GM12874 (cell line): ENCODE data around the gene RNF167.

Experiments
- TF ChIP-seq, protein P1 (sequence below): IDR thresholded peaks from 2 replicates; pipeline ENCODE4 v1.5.1; 2011; ENCODE audit warnings: low read depth, mild to moderate bottlenecking, control low read depth, low read length, moderate library complexity; ENCODE audit not compliant: insufficient read depth

The RNF167 gene

DNA sequence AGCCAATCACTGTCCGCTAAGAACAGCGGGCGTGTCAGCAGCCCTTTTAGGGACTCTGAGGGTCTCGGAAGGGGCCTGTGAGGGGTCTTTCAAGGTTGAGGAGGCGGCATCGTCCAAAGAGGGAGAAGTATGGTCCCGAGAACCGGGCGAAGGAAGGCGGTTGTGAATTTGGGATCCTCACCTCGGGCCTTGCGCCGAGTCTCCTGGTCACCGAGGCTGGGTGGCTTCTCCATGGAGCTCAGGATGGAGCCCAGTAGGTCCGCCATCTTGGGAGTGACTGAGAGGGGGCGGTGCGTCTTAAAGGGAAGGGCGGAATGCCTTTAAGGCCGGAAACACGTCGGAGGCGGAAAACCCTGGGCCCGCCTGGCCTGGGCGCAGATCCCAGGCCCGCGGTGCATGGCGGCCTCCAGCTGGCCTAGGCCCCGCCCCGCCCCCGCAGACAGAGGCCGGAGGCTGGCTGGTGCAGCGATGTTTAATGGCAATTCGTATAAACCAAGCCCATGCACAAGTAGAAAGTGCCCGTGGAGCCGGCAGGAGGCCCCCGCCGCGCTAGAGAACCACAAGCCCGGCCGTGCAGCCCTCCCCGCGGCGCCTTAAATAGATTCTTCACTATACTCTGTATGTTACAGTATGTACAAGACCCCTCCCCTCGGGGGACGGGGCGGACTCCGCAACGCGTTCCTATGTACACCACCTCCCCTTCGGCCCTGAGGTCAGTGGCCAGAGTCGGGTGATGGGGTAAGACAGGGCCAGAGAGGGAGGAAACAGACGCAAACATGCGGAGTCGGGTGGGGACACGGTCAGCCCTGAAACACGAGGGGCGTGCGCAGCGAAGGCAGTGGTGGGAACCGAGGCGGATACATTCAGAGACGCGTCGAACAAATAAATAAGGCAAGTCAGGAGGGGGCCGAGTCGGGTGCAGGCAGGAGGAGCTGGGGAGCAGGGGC, 27.7 kb downstream of the RNF167 start, which contains the start of gene SPAG7:
Gene SPAG7, minus strand, starts transcription at position 279 of the 947 bp plus-strand sequence. Its CDS starts 13 bp downstream, at position 266.
- TF ChIP-seq, protein P1, sequence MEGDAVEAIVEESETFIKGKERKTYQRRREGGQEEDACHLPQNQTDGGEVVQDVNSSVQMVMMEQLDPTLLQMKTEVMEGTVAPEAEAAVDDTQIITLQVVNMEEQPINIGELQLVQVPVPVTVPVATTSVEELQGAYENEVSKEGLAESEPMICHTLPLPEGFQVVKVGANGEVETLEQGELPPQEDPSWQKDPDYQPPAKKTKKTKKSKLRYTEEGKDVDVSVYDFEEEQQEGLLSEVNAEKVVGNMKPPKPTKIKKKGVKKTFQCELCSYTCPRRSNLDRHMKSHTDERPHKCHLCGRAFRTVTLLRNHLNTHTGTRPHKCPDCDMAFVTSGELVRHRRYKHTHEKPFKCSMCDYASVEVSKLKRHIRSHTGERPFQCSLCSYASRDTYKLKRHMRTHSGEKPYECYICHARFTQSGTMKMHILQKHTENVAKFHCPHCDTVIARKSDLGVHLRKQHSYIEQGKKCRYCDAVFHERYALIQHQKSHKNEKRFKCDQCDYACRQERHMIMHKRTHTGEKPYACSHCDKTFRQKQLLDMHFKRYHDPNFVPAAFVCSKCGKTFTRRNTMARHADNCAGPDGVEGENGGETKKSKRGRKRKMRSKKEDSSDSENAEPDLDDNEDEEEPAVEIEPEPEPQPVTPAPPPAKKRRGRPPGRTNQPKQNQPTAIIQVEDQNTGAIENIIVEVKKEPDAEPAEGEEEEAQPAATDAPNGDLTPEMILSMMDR, result no peak

DNA sequence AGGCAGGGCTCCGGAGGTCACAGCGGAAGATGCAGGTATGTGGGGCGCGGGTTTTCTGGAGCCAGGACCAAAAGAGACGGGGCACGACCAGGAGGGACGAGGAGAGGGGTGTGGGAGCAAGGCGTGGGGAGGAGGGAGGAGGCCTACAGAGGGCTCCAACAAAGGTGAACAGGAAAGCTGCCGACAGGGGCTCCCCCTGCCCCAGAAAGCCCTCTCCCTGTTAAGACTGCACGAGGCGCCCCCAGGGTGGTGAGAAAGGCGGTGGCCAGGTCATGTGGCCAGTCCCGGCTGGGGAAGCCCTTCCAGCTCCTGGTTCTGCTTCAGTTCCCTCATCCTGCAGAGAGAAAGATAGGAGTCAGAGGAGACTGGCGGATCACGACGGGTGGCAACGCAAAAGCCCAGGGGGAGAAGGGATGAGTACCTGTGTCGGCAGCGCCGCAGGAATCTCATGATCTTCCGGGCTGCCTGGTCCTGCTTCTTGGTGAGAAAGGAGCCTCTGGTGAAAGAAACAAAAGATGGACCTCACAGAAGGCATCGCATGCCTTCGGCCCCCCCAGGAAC, 28.5 kb downstream of the RNF167 start:
- TF ChIP-seq, protein P1, result no peak

DNA sequence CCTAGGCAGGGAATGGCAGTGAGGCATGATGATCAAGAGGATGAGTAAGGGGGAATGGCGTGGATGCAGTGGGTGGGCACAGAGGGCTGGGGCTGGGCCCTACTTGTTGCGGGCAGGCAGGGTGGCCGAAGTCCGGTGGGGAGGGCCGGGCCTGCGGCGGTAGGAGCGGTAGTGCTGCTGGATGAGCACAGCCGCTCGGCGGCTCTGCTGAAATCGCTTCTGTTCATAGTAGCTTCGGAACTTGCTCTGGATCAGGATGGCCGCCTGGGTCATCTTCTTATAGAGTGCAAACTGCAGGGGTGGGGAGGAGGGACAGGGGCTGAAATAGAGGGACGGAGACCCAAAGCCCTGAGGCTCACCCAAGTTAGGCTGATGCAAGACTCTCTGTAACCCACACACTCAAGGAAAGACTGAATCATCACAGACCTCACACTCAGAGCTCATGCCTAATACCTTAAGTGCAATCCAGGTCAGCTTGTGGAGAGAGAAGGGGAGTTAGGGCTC, 29.0 kb downstream of the RNF167 start:
- TF ChIP-seq, protein P1, result no peak

DNA sequence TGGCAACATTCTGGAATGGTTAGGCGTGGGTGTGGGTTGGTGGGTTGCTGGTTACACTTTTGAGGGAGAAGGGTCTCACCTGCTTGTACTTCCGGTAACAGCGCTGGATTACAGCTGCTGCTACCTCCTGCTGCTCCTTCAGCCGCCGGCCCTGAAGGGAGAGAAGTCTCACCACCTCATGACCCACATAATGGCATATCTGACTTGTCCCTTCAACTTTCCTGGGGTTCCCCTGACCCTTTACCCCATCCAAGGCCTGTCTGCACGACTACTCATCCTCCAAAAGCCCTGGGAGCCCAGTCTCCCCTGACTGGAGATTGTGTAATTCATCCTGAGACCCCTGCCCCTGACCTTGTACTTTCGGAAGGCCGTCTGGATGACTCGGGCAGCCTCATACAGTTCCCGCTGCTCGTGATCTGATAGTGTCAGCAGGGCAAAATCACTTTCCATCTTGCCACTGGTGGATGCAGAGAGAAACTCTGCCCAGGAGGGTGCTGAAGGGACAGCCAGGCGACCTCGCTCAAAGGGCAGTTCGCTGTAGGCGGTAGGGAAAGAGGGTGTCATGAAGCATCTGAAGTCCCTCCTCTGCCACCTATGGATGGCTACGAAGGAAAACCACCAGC, 29.6 kb downstream of the RNF167 start:
- TF ChIP-seq, protein P1, result no peak

DNA sequence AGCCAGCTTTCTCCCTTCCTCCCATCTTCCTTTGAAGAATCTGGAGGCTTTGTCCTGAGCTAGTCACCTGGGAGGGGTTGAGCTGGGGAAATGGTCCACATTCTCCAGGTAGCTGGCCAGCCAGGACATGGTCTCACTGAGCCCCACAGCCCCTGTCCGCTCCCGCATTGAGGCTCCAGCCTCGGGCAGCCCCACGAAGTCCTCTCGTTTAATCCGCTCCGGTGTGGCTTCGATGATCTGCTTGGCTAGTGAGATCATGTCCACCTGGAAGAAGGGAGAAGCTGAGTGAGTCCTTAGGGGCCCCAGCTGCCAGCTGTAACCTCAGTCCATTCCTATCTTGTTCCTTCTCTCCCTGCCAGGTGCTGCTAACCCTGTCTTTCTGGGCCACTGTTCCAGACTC, 30.2 kb downstream of the RNF167 start:
- TF ChIP-seq, protein P1, result no peak

DNA sequence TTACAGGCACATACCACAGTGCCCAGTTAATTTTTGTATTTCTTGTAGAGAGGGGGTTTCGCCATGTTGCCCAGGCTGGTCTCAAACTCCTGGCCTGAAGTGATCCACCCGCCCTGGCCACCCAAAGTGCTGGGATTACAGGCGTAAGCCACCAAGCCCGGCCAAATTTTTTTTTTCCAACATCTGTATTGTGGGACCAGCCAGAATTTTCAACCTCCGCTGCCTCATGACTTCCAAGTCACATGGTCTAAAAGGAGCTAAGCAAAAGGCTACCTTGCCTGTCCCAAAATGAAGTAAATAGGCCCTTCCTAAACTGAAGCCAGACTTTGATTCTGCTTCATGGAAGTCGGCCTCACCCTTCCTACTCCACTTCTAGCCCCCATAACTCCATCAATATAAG, 31.8 kb downstream of the RNF167 start:
- TF ChIP-seq, protein P1, result no peak

DNA sequence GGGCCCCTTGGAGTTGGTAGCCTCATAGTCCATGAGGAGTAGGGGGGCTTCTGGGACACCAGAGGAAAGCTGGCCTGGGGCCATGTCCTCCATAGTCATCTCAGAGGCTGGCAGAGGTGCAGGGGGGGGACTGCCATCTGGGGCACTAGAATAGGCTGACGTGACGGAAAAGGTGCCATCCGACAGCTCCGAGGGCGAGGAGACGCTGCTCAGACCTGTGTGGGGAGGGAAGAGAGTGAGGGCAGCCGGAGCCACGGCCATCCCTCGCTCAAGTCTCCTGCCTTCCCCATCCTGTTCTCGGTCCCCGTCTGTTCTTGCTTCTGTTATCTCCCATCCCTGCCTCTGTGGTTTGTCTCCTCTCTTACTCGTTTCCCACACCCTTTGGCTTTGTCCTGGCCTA, 32.3 kb downstream of the RNF167 start:
- TF ChIP-seq, protein P1, result no peak
